GM21723 (cell line): Measurements from ENCODE around the gene FMN2.

Source experiments
- ATAC-seq: cut with Tn5 transposase; IDR thresholded peaks from one replicate; pipeline ENCODE4 v1.9.1; 2021; ENCODE audit warnings: mild to moderate bottlenecking, moderate library complexity; ENCODE audit not compliant: unreplicated experiment

FMN2 gene

DNA sequence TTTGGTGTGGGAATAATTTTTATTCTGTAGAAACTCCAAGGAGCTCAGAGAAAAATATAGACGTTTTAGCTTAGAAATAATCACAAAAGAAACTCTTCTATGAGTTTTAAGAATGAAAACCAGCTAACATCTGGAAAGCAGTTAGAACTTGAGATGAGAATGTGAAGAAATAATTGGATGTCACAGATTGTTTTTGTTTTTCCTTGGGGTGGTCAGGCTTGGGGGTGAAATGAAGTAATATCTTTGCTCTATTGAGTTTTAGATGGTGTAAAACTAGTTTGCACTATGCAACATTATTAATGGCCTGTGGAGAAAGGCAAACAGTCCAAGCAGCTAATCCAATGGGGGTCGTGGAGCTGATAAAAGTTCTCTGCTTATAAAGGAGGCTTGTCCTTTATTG lies 101.2 kb downstream of the FMN2 start:
- no peak for ATAC-seq

DNA sequence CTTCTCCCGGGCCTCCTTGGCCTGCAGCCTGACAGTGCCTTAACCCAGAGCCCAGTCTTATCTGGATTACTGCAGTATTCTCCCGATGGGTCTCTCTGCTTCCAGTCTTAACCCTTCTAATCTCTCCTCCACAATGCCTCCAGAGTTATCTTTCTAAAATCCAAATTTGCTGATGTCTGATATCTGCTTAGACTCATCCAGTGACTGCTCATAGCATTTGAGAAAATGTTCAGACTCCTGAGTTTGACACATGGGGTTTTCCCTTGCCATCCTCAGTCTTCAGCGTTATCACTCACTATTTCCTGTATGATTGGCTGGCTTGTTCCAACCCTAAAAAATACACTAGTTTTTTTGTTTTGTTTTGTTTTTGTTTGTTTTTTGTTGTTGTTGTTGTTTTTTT lies 102.0 kb downstream of the FMN2 start:
- ATAC-seq = no peak

DNA sequence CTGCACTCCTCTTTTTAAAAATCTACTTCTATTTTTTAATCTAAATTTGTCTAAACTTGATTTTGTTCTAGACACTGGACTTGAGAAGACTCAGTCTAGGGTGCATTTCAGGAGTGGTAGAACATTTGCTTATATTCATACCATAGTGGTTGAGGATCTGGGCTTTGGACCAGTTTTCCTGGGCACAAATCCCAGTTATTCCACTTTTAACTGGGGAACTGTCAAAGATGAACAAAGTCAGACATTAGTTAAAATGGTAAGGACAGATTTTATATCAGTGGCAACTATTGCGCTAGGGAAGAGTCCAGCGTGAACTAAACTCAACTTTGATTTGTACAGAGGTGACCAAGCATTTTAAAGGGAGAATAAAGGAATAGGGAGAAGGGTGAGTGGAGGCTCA lies 102.4 kb downstream of the FMN2 start:
- no peak for ATAC-seq

DNA sequence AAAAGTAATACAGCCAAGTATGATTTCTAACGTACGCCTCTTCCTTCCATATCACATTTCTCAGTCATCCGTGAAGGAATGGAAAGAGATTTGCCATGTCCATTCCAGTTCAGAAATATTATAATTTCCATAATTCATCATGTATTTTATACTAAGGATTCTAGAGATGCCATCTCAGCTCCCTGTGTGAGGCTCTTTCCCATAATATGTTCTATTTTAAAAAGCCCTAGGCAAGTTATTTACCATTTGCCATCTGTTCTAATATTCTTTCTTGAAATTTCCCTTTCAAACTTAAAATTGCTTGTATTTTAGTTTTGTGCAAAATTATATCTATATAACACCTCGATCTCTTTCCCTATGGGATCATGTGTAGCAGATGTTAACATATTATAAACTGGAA lies 106.7 kb downstream of the FMN2 start:
- ATAC-seq = no peak

DNA sequence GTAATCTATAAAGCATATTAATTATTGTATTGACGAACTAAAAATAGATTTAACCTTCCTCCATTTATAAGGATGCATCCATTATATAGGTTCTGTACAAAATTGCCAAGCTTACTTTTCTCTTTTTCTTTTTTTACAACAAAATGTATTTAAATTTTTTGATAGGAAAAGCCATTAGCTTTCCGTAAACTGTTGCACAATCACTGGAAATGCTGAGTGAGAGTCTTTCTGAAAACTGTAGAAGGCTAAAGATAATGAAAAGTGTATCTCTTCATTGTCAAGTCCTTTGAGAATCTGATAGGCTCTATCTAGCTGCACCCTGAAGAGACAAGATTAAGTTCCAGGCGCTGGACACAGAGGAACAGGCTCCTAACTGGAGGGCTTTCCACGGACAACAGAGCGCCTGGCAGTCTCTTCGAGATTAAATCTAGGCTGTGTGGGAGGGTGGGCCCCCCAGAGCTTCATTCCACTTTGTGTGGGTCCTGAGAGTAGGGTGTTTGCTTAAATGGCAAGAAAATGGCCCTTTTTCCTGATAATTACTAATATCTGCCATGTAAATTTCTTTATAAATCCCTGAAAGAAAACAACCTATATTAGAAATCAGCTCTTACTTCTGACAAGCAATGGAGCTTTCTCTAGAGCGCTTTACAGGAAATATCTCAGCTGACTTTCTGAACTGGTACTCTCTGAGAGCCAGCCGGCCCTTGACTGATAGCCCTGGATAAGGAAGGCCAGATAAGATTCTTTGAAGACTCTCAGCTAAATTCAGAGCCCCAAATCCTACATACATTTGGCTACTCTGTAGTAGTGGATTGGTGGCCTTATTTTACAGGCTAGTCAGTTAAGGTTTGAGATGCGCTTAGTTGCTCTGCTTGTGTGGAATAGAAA lies 108.3 kb downstream of the FMN2 start:
- no peak for ATAC-seq

DNA sequence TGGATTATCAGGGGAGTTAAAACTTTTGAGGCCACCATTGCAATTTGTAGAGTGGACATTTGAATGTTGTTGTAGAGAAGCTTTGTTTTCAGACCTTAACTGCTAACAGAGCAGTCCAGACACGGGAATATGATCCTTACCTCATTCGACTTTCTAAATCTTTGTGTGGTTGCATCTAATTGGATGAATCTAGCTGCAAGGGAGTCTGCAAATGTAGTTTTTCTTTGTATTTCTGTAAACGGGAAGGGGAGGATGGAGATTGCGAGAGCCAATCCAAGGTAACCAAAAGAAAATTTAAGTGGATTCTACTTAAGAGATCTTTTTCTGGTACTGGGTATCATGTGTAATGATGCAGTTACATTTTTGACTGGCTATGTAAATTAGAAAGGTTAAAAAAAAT lies 110.2 kb downstream of the FMN2 start:
- no peak for ATAC-seq

DNA sequence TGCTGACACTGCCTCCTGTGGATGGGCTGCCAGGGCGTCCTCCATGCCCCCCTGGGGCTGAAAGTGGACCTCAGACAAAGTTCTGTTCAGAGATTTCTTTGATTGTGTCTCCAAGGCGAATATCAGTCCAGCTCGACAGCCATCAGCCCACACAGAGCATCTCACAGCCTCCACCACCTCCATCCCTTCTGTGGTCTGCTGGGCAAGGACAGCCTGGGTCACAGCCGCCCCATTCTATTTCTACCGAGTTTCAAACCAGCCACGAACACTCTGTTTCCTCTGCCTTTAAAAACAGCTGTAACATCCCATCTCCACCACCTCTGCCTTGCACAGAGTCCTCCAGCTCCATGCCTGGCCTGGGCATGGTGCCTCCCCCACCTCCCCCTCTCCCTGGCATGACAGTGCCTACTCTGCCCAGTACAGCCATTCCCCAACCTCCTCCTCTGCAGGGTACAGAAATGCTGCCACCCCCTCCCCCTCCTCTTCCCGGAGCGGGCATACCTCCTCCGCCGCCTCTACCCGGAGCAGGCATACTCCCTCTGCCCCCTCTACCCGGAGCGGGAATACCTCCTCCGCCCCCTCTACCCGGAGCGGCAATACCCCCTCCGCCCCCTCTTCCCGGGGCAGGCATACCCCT lies 115.5 kb downstream of the FMN2 start:
- ATAC-seq = no peak

DNA sequence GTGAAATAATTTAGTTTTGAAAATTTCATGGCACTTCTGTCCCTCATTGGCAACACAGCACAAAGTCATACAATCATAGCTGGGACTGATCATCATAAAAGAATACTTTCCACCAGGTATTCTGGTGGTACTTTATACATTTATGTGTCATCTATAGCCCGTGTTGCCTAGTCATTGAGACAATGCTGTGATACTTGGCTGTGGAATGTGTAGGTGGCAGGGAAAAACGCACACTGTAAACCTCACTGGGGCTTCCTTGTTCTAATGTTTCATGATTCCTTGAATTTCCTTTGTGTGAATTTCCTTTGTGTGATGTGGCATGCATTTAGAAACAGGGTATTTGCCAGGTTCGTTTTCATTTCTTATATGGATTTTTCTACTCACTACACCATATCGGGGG lies 118.3 kb downstream of the FMN2 start:
- no peak for ATAC-seq

DNA sequence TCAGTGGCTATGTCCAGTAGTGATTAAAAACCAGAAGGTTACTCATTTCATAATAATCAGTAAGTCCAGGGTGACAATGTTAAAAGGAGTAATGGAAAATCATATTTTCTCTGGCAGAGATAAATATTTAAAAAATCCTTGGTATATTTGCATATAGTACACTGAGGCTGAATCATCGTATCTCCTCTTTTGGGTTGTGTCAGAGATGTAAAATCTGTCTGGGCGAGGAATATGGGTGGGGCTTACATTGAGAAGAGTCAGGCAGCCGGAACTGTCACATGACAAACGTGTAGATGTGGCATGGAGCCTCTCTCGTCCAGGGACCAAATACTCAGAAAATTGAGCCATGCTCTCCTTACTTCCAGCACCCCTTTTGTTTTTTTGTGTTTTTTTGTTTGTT lies 120.9 kb downstream of the FMN2 start:
- ATAC-seq = no peak

DNA sequence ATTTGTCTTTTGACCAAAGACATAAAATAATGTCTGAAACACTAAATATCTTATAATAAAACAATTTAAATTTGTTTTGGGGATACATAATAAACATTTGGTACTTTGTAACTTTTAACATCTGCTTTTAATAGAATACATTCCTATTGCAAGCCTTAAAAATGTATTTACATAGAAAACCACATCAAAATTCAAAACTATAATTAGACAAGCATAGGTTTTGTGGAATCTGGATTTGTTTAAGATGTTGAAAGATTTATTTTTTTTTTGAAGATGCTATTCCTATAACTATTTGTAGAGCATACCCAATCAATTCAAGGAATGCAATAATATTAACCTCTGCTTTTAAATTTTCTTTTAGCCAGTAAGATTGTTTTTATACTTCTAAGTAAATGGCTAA lies 125.7 kb downstream of the FMN2 start:
- ATAC-seq = no peak

DNA sequence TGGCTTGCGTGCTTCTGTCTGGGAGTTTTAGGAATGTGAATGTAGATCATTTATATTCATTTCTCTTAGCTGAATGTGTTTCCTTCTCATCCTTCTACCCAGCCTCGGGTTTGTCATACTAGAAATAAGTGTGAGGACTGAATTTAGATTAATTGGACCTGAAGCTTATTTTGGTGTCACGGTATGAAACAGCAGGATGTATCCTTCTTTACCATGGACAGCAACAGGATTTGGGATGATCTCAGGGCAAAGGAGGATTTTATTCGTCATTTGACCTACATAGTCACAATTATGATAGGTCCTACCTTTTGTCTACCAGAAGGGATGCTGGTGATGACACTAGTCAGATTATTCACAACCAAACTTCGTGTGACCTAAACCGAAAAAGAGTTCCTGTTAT lies 127.4 kb downstream of the FMN2 start:
- no peak for ATAC-seq

DNA sequence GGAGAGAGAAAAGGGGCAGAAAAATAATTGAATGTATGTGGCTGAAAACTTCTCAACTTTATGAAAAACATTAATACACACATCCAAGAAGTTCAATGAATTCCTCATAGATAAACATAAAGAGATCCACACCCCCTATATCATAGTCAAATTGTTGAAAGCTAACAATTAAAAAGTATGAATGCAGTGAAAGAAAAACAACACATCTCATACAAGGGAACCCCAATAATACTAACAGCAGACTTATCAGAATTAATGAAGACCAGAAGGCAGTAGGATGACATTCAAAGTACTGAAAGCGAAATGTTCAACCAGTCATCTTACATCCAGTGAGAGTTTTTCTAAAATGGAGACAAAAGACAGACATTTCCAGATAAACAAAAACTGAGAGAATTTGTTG lies 134.4 kb downstream of the FMN2 start:
- ATAC-seq = no peak

DNA sequence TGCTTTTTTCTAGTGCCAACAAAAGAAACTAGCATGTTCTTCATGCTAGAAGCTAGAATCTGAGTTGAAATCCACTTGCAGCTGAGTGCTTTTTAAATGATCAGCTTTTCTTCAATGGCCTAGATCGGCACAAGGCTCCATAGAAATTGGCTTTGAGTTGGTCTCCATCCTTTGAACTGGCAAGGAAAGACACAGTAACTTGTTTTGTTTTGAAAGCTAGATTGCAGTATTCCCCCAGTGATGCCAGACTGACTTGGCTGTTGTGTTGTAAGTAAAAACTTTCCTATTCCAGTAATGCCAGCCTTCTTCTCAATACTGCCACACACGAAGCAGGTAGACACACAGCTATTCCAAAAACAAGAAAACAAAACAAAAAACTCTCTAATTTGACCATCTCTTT lies 139.1 kb downstream of the FMN2 start:
- no peak for ATAC-seq

DNA sequence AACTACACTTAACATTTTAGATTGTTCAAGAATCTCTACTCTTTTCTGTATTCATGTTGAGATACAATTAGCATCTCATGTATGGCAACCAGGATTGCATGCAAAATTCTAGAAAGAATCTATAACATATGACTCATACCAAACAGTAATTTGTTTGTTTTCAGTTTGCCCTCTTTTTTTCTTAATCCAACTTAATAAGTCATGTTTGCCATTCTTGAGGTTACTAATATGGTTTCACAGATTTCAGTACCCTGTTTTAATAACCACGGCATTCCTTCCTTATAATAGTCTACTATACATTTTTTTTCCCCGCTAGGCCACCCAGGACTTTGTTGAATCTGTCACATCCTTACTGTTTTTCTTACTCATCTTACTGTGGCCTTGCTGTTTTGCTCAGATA lies 140.8 kb downstream of the FMN2 start:
- no peak for ATAC-seq

DNA sequence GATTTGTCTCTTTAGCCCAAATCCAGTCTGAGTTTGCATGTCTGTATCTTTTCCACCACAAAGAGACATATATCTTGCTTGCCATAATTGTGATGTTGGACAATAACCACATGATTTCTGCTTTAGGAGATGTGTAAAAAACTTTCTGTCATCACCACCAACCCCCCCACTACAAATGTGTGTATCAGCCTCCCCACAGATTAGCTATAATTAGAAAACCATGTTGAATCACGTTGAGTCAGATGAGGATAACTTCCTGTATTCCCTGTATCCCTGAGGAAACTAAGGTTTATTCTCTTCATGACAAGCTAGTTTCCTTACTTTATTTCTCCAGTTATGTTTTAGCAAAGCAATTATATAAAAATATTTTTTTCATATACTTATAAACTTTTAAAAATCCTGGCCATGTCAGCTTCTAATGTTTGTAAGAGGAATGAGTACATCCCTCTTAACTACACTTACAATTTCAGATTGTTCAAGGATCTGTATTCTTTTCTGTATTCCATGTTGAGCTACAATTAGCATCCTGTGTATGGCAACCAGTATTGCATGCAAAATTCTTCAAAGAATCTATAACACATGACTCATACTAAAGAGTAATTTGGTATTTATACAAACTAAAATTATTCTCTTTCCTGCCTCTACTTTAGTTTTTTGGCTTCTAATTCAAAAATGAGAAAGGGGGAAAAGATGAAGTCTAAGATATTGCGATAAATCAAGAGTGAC lies 143.0 kb downstream of the FMN2 start:
- ATAC-seq = no peak

DNA sequence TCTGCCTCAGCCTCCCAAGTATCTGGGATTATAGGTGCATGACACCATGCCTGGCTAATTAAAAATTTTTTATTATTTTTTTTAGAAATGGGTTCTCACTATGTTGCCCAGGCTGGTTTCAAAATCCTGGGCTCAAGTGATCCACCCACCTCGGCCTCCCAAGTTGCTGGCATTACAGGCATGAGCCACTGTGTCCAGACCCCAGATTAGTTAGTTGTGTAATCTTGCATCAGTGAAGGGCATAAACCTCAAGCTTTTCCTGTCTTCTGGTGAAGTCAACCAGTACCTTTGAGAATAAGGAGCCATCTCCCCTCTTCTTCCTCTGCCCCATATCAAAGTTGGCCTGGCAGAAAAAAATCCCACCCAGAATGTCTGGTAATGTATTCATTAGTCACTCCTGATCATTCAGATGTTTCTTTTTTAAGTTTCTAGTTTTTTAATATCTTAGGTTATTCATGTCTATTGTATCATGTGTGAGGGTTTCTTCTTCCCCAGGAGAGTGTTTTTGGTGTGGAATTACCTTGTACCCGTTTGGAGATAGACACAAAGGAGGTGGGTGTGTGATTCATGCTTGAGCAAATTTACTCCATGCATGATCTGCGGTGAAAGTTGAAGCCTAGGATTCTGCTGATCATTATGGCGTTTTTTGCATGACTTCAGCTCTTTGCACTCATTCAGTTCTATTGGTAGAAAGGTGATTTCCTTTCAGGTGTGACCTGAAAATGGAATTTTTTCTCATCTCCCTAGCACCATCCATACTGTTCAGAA lies 144.0 kb downstream of the FMN2 start:
- no peak for ATAC-seq

DNA sequence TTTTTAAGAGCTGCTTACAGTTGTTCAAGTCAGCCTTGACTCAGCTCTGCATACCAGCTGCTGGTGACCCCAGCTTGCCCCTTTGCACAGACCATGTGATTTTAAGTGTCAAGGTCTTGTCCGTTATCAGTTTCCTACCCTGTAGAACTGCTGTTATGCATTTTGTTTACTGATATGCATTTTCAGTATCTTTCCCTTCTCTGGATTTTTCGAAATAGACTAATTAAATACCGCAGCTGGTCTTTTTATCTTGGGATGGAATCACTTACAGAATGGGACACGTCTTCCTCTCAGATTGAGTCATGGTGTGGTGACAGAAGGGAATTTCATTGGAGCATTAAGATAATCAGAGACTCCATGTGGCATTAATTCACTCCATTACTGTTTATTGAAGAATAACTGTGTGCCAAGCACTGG lies 145.6 kb downstream of the FMN2 start:
- ATAC-seq = no peak

DNA sequence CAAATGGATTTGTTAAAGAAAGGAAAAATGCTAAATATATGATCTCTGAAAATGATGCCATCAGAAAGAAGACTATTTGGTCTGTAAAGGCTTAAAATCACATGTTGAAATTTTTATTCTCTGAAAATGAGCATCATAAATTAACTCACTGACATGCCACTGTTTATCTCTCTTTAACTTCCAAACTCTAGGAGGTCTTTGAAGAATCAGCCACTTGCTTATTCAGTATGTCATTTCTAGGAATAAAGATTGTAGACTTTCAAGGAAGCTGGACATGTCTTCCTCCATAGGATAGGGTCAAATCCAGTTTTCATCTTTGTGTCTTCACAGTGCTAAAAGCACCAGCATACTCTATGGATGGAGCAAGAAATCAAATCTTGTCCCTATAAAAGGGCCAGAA lies 147.6 kb downstream of the FMN2 start:
- ATAC-seq = no peak

DNA sequence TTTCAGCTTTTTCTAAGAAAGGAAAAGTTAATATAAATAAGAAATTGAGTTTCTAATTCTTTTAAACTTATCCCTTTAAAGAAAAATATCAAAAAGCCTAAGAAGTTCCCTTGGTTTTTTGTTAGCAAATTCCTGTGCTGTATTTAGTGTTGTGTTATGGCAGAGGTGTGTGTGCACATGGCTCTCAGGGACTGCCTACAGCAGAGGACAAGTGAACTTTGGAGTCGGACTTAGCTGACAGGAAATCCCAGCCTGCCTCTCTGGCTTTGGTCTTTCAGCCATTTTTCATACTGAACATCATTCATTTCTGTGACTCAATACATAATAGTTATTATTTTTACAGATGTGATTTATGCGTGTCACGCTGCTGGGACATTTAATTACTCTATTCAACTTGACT lies 149.6 kb downstream of the FMN2 start:
- ATAC-seq = no peak

DNA sequence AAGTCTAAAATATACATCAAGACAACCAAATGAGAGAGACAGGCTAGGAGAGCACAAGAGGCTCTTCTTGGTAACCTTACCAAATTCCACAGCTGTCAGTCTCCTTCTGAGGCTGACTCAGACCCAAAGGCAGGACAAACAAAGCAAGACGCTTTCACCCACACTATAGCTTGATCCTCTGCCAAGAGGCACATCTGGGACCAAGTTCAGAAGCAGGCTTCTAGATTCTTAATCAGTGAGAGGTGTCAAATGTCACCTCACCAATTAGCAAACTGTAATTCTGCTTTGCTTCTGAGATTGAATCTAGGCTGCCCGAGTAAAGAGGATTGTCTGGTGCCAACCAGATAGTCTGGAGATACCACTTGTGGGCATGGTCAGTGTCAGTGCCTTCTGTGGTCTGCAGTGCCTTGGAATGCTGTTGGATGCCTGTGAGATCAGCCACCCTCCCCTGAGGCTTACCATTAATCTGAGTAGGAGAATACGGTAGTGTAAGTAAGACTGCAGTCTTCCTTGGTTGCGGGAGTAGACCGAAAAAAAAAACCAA lies 151.0 kb downstream of the FMN2 start:
- no peak for ATAC-seq
